TTC549 (cell line): ENCODE data around the gene AP2A1.

Experiments
- FAIRE-seq: peaks from 2 replicates; lab custom pipeline; 2012; peaks lifted over from hg19 to GRCh38; lab: Jason Lieb, UNC

Gene AP2A1

GRCh38 chr19:49766007-49766929 lies 533 bp upstream of the AP2A1 start:
- peak; percentile 96 for FAIRE-seq

GRCh38 chr19:49767381-49767780 lies 580 bp downstream of the AP2A1 start:
- FAIRE-seq: no peak

GRCh38 chr19:49767967-49768581 lies 1.3 kb downstream of the AP2A1 start:
- no peak for FAIRE-seq

GRCh38 chr19:49770529-49770928 lies 3.7 kb downstream of the AP2A1 start:
- FAIRE-seq: no peak

- FAIRE-seq: no peak
These were observed 4.9 kb downstream of the AP2A1 start for GRCh38 chr19:49771674-49772139.

- FAIRE-seq: no peak
These were observed 6.1 kb downstream of the AP2A1 start for GRCh38 chr19:49772850-49773432.

GRCh38 chr19:49773663-49774350 lies 7.0 kb downstream of the AP2A1 start:
- no peak for FAIRE-seq

- no peak for FAIRE-seq
These were observed 8.2 kb downstream of the AP2A1 start for GRCh38 chr19:49774969-49775368.

- no peak for FAIRE-seq
These were observed 9.1 kb downstream of the AP2A1 start for GRCh38 chr19:49775742-49776370.

- FAIRE-seq: no peak
These were observed 9.6 kb downstream of the AP2A1 start for GRCh38 chr19:49776371-49776764.

GRCh38 chr19:49779731-49780555 lies 13.1 kb downstream of the AP2A1 start:
- no peak for FAIRE-seq

- FAIRE-seq: no peak
These were observed 14.1 kb downstream of the AP2A1 start for GRCh38 chr19:49780861-49781260.

GRCh38 chr19:49781394-49781793 lies 14.6 kb downstream of the AP2A1 start:
- FAIRE-seq: no peak

- no peak for FAIRE-seq
These were observed 15.7 kb downstream of the AP2A1 start for GRCh38 chr19:49782515-49782914.

GRCh38 chr19:49786376-49786820 lies 19.6 kb downstream of the AP2A1 start:
- FAIRE-seq: no peak

GRCh38 chr19:49787746-49788145 lies 20.9 kb downstream of the AP2A1 start:
- no peak for FAIRE-seq

- FAIRE-seq: no peak
These were observed 22.1 kb downstream of the AP2A1 start for GRCh38 chr19:49788857-49789256.

GRCh38 chr19:49790866-49791265 lies 24.1 kb downstream of the AP2A1 start:
- no peak for FAIRE-seq

- FAIRE-seq: no peak
These were observed 25.1 kb downstream of the AP2A1 start for GRCh38 chr19:49791776-49792445.

GRCh38 chr19:49792829-49793560 lies 26.2 kb downstream of the AP2A1 start:
- FAIRE-seq: no peak
